GM19025 (cell line): ENCODE results near the gene HMGB3.
A peak's percentile ranks its signal among the peaks of the same experiment; 100 is the strongest.
"Not testable (repeated sequence)": the region's sequence is repeated elsewhere in the genome, so short reads cannot be mapped to it uniquely, and the experiment has no call there.

ENCODE experiments used
- ATAC-seq: cut with Tn5 transposase; IDR thresholded peaks from one replicate; pipeline ENCODE4 v1.9.1; 2021; ENCODE audit warnings: mild to moderate bottlenecking, low read depth, moderate library complexity; ENCODE audit not compliant: unreplicated experiment

The HMGB3 gene

GRCh38 chrX:150982788-150983520 lies at the start of gene HMGB3:
TSS of gene HMGB3 (plus strand) at chrX:150983335. CDS start at chrX:150985600, 2,265 bp downstream.
- peak; percentile 97 for ATAC-seq

DNA sequence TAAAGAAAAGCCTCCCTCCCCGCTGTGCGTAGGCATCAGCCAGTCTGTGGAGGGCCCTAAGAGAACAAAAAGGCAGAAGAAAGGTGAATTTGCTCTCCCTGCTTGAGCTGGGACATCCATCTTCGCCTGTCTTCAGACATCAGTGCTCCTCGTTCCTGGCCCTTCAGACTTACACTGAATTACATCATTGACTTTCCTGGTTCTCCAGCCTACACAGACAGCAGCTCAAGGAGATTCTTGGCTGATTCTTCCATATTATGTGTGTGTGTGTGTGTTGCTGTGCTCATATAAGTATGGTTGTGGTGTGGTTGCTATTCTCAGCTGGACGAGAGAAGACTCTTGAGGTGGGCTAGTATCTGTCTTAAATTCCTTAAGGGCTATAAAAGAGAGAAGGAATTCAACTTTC lies 49.2 kb upstream of the HMGB3 start:
- ATAC-seq: no peak

- ATAC-seq: no peak
These were observed 48.7 kb upstream of the HMGB3 start for GRCh38 chrX:150934453-150934852.

- ATAC-seq: no peak
These were observed 47.7 kb upstream of the HMGB3 start for GRCh38 chrX:150935467-150935866.

DNA sequence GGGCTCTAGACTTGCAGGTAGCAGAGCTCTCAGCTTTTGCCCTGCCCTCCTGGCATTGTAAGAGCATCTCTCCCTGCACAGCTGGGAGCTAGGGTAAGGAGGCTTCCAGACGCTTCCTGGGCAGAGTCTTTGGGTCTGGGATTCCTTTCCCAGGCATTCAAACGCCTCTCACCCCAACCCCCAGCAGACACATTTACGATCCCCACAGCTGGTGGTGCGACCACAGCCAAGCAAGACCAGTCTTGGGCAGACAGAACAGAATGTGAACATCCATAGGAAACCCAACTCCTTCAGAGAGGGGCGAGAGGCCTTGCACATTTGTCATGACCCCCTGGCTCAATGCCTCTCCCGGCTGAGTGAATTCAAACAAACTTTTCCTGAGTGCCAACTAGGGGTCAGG lies 46.6 kb upstream of the HMGB3 start:
- ATAC-seq: no peak

DNA sequence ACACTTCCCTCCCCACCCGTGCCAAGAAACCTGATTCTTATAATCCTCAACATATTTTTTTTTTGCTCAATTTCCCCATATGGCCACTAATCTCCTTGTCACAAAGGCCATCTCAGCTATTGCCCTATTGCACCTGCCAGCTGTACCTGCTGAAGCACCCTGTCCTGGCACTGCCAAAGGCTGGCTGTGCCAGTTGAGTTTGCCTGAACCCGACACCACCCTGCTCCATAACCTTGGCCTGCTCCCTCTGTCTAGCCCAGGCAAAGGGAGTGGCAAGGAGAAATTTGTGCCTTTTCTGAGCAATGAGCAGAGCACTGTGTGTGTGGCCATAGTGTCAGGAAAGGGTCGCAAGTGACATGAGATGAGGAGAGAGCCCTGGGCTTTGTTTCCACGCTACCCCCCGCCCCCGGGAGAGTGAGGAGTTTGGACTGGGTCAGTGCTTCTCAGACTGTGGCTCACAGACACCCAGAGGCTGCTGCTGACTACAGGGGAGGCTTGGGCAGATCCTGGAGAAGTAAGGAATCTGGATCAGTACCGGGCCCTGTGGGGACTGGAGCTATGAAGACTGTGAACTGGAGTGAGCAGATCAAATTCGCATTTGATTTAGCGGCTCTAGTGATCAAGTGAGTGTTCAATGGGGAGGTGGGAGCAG lies 42.2 kb upstream of the HMGB3 start:
- ATAC-seq: no peak

DNA sequence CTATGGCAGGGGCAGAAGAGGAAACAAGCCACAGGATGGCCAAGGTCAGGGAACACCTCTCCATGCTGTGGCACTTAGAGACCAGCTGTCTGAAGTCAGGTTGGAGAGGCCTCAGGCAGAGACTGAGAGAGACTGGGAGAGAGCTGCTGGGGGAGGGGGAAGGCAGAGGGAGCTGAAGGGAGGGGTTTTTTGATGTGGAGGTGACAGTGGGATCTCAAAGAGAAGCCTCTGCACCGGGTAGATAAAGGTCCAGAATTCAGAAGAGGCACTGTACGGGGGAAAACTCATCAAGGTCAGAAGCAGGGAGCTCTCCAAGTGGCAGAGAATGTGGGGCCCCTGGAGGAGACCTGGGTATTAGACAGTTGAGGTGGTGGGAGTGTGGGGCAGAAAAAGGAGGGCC lies 41.6 kb upstream of the HMGB3 start:
- no peak for ATAC-seq

DNA sequence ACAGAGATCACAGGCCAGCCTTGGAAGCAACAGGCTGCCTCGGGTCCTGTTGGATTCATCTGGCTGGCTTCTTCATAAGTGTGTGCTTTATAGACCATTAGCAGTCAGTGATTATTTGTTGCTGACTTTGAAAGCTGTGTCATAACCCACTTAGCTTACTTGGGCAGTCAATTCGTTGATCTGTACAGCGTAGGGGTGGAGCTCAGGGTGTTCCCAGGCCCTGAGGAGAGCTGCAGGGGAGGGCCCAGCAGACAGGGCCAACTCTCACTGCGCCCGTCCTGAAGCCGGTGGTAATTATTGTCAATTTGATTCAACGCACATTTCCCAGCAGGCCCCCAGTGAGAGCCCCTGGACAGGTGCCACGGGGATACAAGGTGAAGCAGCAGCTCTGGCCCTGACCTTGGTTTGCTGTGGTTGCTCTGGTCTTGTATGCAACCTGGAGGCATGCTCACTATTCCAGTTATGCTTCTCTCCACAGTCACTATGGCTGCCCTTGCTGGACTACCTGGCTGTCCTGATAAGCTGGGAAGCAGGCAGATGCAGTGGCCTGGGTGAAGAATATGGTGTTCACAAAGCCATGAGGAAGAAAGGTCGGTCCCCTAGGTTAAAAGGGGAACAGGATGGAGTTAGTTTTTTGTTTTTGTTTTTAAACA lies 40.1 kb upstream of the HMGB3 start:
- ATAC-seq: no peak

DNA sequence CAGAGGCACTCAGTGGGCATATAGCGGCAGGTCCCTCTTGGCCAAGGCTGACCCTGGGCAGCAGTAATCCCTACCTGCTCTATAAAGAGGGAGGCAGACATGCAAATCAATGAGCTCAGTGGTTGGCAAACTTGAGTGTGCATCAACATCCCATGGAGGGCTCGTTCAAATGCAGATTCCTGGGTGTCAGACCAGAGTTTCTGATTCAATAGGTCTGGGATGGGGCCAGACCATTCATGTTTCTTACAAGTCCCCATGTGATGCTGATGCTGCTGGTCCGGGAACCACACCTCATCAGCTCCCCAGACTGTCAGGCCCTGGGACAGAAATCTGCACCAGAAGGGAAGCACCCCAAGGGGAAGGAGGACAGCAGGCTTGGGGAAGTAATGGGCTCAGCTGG lies 38.9 kb upstream of the HMGB3 start:
- no peak for ATAC-seq

GRCh38 chrX:150954951-150955350 lies 28.2 kb upstream of the HMGB3 start:
- ATAC-seq: no peak

GRCh38 chrX:150955590-150955989 lies 27.5 kb upstream of the HMGB3 start:
- no peak for ATAC-seq

DNA sequence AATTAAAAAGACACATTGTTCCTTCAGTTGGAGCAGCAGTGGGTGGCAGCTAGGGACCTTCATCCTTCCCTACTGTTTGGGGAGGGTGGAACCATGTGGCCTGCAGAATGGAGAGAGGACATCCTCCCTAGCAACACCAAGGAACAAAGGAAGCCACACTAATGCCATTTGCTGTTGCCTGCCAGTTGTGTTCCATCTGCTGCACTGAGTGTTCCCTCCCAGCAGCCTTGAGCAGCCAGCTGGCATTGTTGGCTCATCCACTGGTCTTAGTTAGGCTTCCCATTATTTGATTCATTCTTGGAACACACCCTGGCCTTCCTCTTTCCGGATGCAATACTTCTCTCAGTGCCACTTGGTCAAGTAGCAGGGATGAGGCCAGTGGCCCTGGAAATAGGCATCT lies 25.0 kb upstream of the HMGB3 start:
- ATAC-seq: no peak

- ATAC-seq: no peak
These were observed 23.6 kb upstream of the HMGB3 start for GRCh38 chrX:150959557-150959956.

- ATAC-seq: no peak
These were observed 21.5 kb upstream of the HMGB3 start for GRCh38 chrX:150961631-150962030.

DNA sequence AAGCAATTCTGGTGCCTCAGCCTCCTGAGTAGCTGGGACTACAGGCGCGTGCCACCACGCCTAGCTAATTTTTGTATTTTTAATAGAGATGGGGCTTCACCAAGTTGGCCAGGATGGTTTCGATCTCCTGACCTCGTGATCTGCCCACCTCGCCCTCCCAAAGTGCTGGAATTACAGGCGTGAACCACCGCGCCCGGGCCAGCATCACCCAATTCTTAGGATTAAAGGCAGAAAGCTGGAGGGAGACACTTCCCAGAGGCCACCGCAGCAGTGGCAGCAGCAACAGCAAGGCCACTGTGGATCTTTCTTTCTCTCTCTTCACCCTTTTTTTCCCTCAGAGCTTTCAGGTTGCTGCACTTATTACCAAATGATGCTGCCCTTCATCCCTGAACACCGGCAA lies 18.7 kb upstream of the HMGB3 start:
- not testable (repeated sequence) for ATAC-seq

DNA sequence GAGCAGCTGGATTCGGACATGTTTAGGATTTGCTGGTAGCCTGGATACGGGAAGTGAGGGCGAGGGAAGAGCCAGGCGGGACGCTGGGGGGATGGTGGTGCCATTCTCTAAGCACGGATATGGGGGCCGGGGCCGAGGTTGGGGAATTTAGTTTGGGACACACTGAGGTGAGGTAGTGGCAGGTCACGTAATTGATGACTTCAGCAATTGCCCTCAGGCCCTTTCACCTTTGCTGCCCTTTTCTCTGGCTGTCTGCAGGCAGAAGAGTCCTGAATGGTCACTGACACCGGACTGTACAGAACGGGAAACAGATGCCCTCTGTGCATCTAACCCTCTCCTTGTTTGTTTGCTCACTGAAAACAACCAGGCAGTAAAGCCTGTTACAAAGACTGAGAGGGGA lies 16.9 kb upstream of the HMGB3 start:
- ATAC-seq: no peak

DNA sequence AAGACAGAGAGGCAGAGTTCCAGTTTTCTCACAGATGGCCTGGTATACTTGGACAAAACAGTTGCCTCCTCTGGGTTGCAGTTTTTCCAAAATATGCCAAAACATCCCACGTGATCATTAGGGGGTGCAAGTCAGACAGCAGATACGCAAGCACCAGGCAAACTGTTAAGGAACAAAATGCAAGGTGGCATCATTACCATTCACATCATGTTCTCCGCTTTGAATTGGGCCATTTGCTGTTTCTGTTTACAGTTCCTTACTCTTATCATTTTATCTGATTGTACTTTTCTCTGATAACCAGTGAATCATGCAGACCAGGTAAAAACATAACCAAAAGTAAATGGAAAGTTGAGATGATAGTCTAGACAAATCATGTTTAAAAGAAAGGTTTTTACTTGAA lies 16.4 kb upstream of the HMGB3 start:
- no peak for ATAC-seq

DNA sequence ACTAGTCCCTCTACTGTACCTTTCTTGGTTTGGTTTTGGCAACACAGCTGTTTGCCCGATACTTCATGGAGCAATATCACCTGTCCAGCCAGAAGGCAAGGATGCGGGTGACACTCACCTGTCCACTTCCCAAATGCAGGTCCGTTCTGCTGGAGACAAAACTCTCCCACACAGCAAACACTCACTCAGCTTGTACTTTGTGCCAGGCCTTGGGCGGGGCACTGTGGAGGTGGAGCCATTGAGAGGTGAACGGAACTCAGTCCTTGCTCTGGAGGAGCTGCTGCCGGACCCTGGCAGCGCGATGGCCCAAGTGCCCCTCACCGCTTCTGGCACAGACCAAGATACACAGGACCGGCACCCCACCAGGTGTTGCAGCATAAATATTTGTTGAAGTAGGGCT lies 15.3 kb upstream of the HMGB3 start:
- no peak for ATAC-seq

- ATAC-seq: no peak
These were observed 14.0 kb upstream of the HMGB3 start for GRCh38 chrX:150968862-150969720.

DNA sequence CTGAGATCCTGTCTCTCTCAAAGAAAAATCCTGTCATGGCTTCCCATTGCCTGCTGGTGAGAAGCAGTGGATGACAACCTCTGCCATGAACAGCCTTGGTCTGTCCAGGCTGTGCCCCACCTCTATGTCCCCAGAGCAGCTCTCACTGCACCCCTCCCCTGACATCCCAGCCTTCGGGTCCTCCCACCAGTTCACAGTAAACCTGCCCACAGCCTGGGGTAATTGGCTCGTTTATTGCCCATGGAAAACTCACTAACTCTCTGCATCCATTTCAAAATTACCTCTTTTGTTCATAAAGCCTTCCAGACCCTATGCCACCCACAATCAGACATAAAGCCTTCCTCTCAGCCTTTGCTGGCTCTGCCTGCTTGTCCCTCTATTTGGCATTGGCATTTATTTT lies 10.7 kb upstream of the HMGB3 start:
- no peak for ATAC-seq
